Effector CD8-positive, alpha-beta T cell (primary cell): ENCODE data around the gene FAM114A2.
"Not testable (repeated sequence)": the region's sequence is repeated elsewhere in the genome, so short reads cannot be mapped to it uniquely, and the experiment has no call there.

Experiments
- DNase-seq: peaks from one replicate; lab custom pipeline; 2025; lab: John Stamatoyannopoulos, UW

Gene FAM114A2

DNA sequence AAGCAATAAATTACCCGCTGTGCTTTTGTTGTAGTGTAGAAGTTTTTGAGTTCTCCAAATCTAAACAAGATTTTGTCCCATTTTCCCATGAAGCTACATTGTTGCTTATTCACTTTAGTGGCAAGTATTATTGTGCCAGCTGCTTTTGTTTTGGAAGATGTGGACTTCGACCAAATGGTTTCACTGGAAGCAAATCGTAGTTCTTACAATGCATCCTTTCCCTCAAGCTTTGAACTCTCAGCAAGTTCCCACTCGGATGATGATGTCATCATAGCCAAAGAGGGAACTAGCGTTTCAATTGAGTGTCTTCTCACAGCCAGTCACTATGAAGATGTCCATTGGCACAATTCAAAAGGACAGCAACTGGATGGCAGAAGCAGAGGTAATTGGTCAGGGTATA lies 10.9 kb upstream of the FAM114A2 start:
- DNase-seq: no peak

DNA sequence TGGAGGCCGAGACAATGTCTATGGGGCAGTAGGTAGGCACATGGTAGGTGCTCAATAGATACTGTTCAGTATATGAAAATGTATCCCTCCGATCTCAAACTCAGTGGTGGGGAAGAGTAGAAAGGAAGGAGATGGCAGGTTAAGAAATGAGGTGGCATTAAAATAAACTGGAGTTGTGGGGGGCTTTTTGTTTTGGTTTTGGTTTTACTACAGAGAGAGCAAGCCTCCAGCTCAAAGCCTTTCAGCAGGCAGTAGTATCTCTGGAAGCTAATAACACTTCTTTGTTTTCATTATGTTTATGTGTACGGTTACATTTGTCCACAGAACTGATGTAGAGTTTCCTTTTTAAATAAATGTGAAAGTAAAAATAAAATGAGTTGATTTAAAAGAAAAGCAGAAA lies 8.6 kb upstream of the FAM114A2 start:
- no peak for DNase-seq

DNA sequence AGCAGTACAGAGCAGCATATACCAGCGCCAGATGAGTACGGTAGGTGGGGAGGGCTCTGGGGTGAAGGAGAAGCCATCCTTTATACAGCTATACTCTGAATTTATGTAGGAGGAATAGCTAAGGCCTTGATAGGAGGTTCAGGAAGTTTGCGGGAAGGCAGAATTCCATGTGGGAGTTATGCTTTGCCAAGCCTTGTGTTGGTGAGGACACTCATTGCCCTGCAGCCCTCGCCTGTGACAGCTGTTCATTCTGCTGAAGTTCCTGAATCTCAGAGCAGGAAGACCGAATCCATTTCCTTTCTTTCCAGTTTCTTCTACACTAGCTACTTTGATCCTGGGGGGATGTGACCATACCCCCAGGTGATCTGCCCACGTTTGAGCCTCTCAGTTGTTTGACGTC lies 7.8 kb upstream of the FAM114A2 start:
- no peak for DNase-seq

DNA sequence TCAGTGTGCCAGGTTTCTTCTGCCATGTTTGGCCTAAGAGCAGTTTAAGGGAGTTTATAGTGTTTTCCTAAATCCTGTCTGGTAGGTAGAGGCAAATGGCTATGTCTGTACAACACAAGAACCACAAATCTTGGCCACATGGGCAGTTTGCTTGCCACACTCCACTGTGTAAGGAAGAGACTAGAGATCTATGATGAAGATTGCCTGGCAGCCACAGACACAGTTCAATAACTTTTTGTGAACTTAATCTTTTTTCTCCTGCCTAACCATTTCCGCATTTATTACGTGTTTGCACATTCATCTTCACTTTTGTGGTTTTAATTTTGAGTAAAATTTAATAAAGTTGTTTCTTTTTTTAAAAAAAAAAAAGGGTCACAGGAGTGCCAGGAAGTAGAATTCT lies 5.9 kb upstream of the FAM114A2 start:
- no peak for DNase-seq

DNA sequence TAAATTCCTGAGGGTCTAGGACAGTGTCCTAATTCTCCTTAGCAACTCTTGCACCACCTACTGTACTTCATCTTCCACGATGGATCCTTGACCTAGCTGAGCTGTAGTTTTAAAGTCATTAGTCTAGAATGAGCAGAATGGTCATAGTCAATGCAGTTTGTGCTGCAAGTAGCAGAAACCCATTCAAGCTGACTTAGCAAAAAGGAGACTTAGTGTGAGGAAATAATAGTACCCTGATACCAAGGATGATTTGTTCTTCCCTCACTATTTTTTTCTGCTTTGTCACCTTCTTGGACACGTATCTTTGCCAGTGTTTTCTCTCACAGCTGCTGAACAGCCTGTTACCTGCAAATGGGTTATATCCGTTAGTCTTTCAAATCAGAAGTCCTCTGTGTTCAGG lies 5.4 kb upstream of the FAM114A2 start:
- no peak for DNase-seq

DNA sequence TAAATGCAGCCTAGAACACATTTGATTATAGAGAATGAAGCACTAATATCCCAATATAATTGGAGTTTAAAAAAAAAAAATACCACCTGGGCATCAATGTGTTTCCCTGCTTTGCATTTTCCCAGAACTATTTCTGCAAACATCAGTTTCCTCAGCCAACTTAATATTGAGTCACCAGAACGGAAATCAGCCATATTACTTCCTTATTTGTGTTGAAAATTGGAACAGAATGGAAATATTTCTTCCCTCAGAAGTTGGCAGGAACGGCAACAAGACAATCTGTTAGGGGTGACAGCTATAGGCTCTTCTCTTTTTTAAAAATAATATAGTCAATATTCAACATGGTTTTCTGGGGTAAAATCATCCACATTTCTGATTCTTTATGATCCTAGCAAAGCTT lies 4.1 kb upstream of the FAM114A2 start:
- DNase-seq: no peak

DNA sequence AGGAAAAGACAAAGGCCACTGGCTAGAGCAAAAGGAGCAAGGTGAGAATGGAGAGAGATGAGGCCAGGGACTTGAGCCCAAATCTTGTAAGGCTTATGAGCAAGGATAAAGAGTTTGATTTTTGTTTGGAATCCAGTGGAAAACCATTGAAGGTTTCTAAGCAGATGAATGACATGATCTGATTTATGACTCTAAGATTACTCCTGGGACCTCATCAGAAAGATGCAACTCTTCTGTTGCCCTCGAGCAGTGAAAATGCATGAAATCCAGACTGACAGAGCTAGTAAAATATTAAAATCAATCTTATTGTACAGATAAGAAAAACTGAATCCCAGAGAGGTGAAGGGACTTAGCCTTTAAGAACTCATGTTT lies 734 bp upstream of the FAM114A2 start:
- DNase-seq: no peak

DNA sequence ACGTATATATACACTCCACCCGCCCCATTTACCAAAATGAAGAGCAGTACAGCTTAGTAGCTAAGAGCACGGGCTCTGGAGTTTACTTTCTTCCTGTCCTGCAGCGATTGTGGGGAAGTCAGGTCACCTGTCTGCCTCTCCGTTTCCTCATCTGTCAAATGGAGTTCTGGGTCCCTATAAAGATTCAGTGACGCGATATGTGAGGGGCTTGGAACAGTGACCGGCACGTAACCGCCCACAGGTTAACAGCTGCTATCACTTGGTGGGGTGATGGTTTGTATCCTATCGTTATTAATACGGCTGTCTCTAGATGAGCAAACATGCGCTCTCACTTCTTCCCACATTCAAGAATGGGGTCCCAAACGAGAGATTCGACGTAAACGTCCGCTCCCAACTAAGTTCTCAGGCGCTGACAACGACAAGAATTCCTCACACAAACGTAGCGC lies 426 bp downstream of the FAM114A2 start:
- DNase-seq: peak; percentile 11

DNA sequence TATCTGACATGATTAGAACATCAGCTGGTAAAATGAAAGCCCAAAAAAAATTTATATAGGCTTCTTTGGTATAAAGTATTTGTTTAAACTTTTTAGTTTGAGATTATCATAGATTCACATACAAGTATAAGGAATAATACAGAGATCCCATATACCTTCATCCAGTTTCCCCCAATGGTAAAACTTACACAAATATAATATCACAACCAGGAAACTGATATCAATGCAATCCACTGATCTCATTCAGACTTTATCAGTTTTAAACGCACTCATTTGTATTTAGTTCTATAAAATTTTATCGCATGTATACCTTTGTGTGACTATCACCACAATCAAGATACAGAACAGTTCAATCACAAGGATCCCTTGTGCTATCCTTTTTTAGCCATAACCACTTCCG lies 3.8 kb downstream of the FAM114A2 start:
- DNase-seq: no peak

DNA sequence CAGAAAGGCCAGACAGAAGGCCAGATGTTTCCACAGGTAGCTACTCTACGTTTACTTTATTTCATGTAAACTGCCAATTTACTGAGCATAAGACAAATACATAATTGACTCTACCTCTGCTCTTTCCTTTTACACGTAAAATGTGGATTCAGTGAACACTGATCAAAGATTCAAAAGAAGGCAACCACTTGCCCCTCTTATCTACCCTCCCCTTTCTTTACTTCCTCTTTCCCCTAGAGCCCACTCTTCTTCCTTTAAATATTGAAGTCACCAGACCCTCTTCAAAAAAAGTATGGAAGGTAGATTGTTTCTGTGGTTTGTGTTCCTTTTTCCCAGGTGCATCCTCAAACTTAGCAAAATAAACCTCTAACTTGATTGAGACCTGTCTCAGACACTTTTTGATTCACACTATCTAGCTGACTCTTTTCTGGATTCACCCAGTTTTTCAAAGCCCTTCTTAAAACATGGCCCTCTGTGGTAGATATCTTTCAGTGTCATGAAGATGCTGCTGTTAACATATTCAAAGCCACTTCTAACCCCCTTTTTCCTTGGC lies 6.7 kb downstream of the FAM114A2 start:
- DNase-seq: no peak

DNA sequence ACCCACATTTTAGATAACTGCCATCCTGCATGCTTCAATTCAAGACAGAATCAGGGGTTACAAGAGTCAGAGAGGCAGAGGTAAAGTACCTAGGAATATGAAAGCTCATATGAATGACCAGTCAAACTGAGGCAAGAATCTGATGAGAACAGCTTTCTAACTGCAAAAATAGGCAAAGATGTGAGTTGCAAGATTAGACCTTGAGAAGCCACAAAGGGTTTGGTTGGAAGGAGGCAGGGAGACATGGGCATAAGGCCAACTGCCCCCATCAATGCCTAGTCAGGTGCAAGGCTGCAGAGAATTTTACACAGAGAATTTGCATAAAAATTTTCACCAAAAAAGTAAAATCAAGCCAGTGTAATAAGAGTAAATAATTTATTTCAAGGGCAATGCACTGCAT lies 12.8 kb downstream of the FAM114A2 start:
- no peak for DNase-seq

DNA sequence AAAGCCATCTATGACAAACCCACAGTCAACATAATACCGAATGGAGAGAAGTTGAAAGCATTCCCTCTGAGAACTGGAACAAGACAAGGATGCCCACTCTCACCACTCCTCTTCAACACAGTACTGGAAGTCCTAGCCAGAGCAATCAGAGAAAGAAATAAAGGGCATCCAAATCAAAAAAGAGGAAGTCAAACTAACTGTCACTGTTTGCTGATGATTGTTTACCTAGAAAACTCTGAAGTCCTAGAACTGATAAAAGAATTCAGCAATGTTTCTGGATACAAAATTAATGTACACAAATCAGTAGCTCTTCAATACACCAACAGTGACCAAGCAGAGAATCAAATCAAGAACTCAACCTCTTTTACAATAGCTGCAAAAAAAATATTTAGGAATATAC lies 19.8 kb downstream of the FAM114A2 start:
- DNase-seq: not testable (repeated sequence)

DNA sequence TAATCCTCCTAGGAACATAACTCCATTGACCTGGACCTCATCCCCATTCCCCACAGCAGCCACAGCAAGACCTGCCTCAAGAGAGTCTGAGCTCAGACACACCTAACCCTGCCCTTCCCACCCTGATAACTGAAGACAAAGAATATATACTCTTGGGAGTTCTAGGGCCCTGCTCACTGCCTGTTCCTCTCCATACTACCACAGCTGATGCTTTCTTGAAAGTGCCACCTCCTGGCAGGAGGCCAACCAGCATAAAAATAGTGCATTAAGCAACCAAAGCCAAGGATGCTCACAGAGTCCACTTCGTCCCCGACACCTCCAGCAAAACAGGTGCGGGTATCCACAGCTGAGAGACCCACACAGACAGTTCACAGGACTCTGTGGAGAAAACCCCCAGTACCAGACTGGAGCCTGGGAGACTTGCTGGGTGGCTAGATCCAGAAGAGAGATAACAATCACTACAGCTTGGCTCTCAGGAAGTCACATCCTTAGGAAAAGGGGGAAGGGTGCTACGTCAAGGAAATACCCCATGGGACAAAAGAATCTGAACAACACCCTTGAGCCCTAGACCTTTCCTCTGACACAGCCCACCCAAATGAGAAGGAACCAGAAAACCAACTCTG lies 23.5 kb downstream of the FAM114A2 start:
- DNase-seq: no peak

DNA sequence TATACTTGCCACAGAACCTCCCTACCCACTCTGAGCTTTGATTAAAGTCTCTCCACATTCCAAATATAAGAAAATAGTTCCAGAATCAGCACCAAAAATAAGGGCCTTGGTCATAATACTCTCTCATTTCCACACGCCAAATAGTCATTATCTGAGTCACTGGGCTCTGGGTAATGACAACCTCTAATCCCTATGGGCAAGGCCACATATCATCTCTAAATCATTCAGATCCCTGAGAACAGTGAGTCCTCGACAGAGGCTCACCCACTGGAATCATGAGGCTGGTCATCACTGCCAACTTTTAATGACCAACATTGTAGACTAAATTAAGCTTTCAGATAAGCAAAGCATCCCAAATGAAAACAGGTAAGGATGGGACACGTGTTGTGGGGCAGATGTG lies 28.1 kb downstream of the FAM114A2 start:
- DNase-seq: no peak

DNA sequence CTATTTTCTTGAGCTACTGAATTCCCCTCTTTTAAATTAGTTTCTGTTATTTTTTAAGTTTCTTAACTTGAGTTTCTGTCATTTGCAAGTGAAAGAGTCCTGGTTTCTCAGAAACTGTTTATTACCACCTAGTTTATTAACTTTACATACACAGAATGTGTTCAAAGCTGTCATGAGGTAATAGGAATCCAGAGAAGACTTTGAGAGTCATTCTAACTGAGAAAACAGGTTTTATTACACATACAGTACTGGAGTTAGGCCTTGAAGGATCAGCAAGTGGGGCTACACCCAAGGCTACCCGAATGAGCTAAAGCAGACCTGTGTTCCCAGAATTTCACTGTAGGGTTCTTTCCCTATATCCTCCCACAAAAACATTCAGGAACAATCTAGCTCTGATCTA lies 33.1 kb downstream of the FAM114A2 start:
- no peak for DNase-seq

DNA sequence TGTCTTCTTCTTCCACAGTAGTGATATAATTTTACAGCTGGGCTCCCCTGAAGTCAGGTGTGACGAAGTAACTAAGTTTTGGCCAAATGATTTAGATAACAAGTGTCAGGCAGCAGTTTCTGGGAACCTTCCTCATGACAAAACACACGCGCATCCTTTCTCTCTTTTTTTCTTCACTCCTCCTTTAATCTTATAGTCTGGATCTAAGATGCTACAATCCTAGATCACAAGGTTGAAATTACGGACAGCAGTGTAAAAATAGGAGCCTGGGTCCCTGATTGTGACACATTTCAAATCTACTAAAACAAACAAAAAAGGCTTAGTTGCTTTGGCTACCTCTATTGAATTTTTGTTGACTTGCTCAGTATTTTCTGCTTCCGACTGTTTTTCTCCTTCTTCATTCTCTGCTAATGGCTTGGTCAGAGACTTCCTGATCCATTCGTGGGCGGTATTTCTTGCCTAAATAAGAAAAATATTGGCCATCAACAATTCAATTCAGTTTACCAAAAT lies 36.1 kb downstream of the FAM114A2 start:
- DNase-seq: no peak

DNA sequence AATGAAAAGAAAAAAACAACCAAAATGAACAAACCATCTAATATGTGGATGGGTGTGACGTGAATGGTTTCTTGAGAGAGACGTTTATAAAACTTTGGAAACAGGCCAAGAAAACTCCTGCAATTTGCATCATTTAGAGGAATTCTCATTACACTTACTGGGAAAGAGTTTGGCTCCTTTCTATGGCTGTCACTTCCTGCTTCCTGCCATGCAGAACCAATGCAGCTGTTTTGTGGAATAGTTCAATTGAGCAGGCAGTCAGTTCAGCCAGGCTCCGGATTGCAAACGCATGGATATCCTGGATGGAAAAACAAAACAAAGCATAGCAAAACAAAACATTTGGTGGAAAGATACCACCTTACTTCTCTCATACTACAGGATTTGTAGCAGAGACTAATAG lies 36.6 kb downstream of the FAM114A2 start:
- DNase-seq: no peak

DNA sequence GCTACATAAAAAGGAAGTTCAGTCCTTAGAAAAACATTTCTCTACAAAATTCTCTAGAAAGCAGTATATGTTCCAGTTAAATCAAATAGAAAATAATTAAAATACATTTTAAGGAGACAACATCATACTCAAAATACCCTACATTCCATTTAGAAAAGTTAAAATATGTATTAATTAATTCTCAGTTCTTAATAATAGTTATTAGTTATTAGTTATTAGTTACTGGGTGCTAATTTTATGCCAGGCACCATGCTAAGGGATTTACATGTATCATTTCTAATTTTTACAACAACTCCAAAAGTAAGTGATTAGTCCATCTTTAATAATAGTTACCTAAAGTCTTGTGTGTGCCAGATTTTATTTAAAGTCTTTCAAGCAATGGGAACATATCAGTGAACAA lies 38.0 kb downstream of the FAM114A2 start:
- no peak for DNase-seq

DNA sequence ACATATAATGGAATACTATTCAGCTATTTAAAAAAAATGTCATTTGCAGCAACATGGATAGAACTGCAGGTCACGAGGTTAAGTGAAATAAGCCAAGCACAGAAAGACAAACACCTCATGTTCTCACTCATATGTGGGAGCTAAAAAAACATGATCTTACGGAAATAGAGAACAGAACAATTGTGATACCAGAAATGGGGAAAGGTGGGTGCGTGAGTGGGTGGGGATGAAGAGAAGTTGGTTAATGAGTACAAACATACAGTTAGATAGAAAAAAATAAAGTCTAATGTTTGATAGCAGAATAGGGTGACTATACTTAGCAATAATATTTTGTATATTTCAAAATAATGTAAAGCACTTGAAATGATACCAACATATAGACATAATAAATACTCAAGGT lies 38.7 kb downstream of the FAM114A2 start:
- no peak for DNase-seq

DNA sequence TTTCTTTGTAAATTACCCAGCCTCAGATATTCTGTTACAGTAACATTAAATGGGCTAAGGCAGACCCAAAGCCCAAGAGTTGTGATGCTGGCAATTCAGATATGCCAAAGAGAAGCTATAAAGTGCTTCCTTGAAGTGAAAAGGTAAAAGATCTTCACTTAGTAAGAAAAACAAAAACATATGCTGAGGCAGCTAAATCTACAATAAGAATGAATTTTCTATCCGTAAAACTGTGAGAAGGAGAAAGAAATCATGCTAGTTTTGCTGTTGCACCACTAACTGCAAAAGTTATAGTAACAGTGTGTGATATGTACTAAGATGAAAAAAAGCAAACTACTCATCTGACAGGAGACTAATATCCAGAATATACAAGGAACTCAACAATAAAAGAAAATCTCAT lies 39.9 kb downstream of the FAM114A2 start:
- no peak for DNase-seq

DNA sequence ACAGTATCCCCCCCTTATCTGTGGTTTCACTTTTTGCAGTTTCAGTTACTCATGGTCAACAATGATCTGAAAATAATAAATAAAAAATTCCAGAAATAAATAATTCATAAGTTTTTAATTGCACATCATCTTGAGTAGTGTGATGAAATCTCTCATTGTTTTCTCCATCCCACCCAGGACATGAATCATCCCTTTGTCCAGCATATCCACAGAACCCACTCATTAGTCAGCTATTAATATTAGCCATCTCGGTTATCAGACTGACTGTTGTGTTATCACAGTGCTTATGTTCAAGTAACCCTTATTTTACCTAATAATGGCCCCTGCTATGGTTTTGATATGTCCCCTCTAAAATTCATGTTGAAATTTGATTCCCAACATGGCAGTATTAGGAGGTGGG lies 40.7 kb downstream of the FAM114A2 start:
- no peak for DNase-seq

DNA sequence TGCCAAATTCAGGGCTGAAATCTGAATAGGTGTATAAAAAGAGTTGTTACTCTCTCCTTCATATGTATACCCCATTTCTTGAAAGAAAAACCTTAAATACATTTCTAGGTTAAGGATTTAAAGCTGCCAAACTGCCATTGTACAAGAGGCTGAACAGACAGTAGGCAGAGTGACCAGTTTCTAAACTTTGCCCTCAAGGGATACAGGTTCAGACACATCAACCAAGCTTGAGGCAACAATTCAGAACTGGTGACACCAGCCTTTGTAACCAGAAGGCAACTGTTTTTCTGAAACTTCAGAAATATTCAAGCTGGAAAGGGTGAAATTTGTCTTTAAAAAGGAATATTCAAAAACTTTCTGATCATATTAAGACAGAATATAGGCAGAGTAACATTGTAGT lies 47.5 kb downstream of the FAM114A2 start:
- no peak for DNase-seq

DNA sequence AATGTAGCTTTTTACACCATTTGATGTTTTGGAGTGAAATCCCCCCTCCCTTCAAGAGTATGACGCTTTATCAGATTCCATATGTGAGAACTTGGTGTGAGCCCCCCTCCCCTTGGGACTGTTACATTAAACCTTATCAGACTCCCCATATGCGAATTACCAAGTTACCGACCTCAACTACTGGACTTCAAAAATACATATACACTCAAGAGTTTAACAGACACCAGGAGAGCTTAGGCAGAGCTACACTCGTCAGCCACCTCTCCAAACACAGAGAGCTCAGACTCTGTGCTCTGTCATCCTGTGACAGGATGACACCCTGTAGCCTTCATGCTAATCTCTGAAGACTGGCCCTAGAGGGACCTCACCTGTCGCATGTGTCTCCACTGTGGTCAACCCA lies 50.2 kb downstream of the FAM114A2 start:
- no peak for DNase-seq

DNA sequence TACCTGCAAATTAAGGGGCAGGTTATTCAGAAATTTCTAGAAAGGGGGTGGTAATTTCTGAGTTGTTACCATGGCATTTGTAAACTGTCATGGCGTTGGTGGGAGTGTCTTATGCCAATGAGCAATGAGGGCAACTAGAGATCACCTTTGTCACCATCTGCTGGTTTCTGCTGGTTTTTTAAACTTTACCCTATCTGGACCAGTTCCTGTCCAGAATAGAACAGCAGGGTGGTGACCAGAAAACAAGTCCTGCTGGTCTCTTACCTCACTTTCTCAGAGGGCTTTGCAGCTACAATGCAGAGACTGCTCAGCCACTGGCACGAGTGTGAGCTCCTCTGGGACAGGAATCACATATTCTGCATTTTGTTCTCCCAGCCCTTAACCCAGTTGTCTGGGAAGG lies 51.4 kb downstream of the FAM114A2 start:
- no peak for DNase-seq
